Endothelial cell of umbilical vein (primary cell): ENCODE results near the gene EFHC1. TPM values are rescaled to one million over a fixed set of nuclear protein-coding genes. Genes with fewer than 3 reads are reported as not detected.

ENCODE experiments used
- BruUV-seq: library from RNA; stranded (reverse); fragments of 400-500 nt; replicated peaks from 2 replicates; lab custom pipeline; 2021; lab: Mats Ljungman, UMichigan
- CTCF ChIA-PET: fragments of 300-600, 350-600 bp; sonication (Branson Sonifier 250); formaldehyde crosslinking; loops from one replicate; lab custom pipeline; 2021; ENCODE audit warnings: antibody characterized with exemption, inconsistent platforms; lab: Charles Lee
- POLR2A ChIA-PET: fragments of 300-600, 350-600 bp; sonication (Branson Sonifier 250); formaldehyde crosslinking; loops from one replicate; lab custom pipeline; 2021; ENCODE audit warnings: antibody characterized with exemption, inconsistent platforms; lab: Charles Lee
- DNase-seq: peaks from one replicate; pipeline ENCODE4 v3.0.0-alpha.2; 2011; ENCODE audit warnings: low read depth, low spot score
- FAIRE-seq: peaks from 2 replicates; lab custom pipeline; 2011; peaks lifted over from hg19 to GRCh38; lab: Jason Lieb, UNC
- H2AFZ ChIP-seq: 2 replicates; pipeline ENCODE4 v1.6.0; 2012; ENCODE audit warnings: low read depth, low read length, control low read depth, inconsistent platforms
- H3K27ac ChIP-seq: 2 replicates; pipeline ENCODE4 v1.5.1; 2011; ENCODE audit warnings: low read depth, mild to moderate bottlenecking, control low read depth, low read length, moderate library complexity; ENCODE audit not compliant: insufficient read depth
- H3K27me3 ChIP-seq, 2 experiments: 2 replicates each; pipeline versions ENCODE4 v1.6.0 to v1.6.1; 2011; ENCODE audit warnings: low read length in 2 of 2, mixed read lengths in 1 of 2; ENCODE audit not compliant: control insufficient read depth in 2 of 2, insufficient read depth in 2 of 2
- H3K36me3 ChIP-seq, 2 experiments: 2 replicates in 1 of 2; 3 replicates in 1 of 2; pipeline ENCODE4 v1.5.1; 2011; ENCODE audit warnings: low read length in 2 of 2, mild to moderate bottlenecking in 1 of 2, moderate library complexity in 1 of 2; ENCODE audit not compliant: control insufficient read depth in 2 of 2, insufficient read depth in 2 of 2; ENCODE audit errors: extremely low read depth in 1 of 2
- H3K4me1 ChIP-seq: 3 replicates; pipeline ENCODE4 v1.5.1; 2011; ENCODE audit warnings: mild to moderate bottlenecking, low read length; ENCODE audit not compliant: control insufficient read depth, insufficient read depth; ENCODE audit errors: extremely low read depth
- H3K4me2 ChIP-seq: 2 replicates; pipeline ENCODE4 v1.6.1; 2011; ENCODE audit warnings: low read length, control low read depth, mixed read lengths; ENCODE audit not compliant: insufficient read depth
- H3K4me3 ChIP-seq, 3 experiments: fragments of 200-600 bp in 1 of 3; sonication (generic), shearing (Covaris generic) in 1 of 3; replicated peaks in 1 of 3; 2 replicates each; pipeline ENCODE4 v1.5.1; 2011 to 2016; ENCODE audit warnings: control low read depth in 3 of 3, low read length in 3 of 3, mild to moderate bottlenecking in 2 of 3, inconsistent platforms in 1 of 3, low read depth in 1 of 3, moderate library complexity in 1 of 3; ENCODE audit not compliant: insufficient read depth in 1 of 3
- H3K79me2 ChIP-seq: 2 replicates; pipeline ENCODE4 v1.6.0; 2012; ENCODE audit warnings: low read length, inconsistent platforms; ENCODE audit not compliant: control insufficient read depth, insufficient read depth
- H3K9ac ChIP-seq: replicated peaks from 2 replicates; pipeline ENCODE3; 2011; ENCODE audit warnings: low read length, control low read depth; ENCODE audit not compliant: insufficient read depth; ENCODE audit errors: extremely low read depth
- H3K9me1 ChIP-seq: replicated peaks from 3 replicates; pipeline ENCODE4 v1.6.0; 2011; ENCODE audit warnings: mild to moderate bottlenecking, low read length; ENCODE audit not compliant: control insufficient read depth, insufficient read depth; ENCODE audit errors: extremely low read depth
- H3K9me3 ChIP-seq: replicated peaks from 2 replicates; pipeline ENCODE4 v1.5.1; 2012; ENCODE audit warnings: low read length, inconsistent platforms; ENCODE audit not compliant: control insufficient read depth, insufficient read depth
- H4K20me1 ChIP-seq: replicated peaks from 2 replicates; pipeline ENCODE3; 2011; ENCODE audit warnings: mild to moderate bottlenecking, low read length; ENCODE audit not compliant: control insufficient read depth, insufficient read depth; ENCODE audit errors: extremely low read depth
- CTCF ChIP-seq, 2 donors: IDR thresholded peaks; 1 replicate in 1 of 2; 2 replicates in 1 of 2; pipeline ENCODE4 v1.5.1; 2011; ENCODE audit warnings: low read length in 2 of 2, mild to moderate bottlenecking in 2 of 2, moderate library complexity in 2 of 2, control low read depth in 1 of 2, inconsistent platforms in 1 of 2, low read depth in 1 of 2; ENCODE audit not compliant: insufficient read depth in 1 of 2; ENCODE audit errors: extremely low read depth in 1 of 2
- EZH2 ChIP-seq: IDR thresholded peaks from 2 replicates; pipeline ENCODE4 v1.6.1; 2012; ENCODE audit warnings: borderline replicate concordance, low read depth, mild to moderate bottlenecking, moderate library complexity, low read length, inconsistent platforms; ENCODE audit not compliant: severe bottlenecking
- FOS ChIP-seq: IDR thresholded peaks from 2 replicates; pipeline ENCODE4 v1.6.1; 2011; ENCODE audit warnings: mild to moderate bottlenecking, low read length, moderate library complexity, borderline replicate concordance; ENCODE audit not compliant: insufficient read depth
- GATA2 ChIP-seq: IDR thresholded peaks from 2 replicates; pipeline ENCODE4 v1.7.0; 2011; ENCODE audit warnings: low read depth, mild to moderate bottlenecking, moderate library complexity, mixed read lengths, low read length; ENCODE audit not compliant: insufficient read length, insufficient read depth
- JUN ChIP-seq: IDR thresholded peaks from 2 replicates; pipeline ENCODE4 v1.6.1; 2011; ENCODE audit warnings: borderline replicate concordance, low read depth; ENCODE audit not compliant: insufficient read length, insufficient read depth
- MYC ChIP-seq: IDR thresholded peaks from one replicate; pipeline ENCODE4 v1.6.1; 2011; ENCODE audit warnings: mild to moderate bottlenecking, low read depth, low read length
- POLR2A ChIP-seq: IDR thresholded peaks from 2 replicates; pipeline ENCODE4 v1.6.1; 2012; ENCODE audit warnings: low read depth, mild to moderate bottlenecking, control low read depth, low read length
- POLR2AphosphoS5 ChIP-seq: IDR thresholded peaks from 2 replicates; pipeline ENCODE4 v1.6.1; 2012; ENCODE audit warnings: low read depth, mild to moderate bottlenecking, control low read depth, low read length, moderate library complexity; ENCODE audit not compliant: insufficient read depth
- dilution Hi-C: fragments of 300-500 bp; cut with MboI; formaldehyde crosslinking; loops from one replicate; pipeline ENCODE4 v1.15.0; 2019; ENCODE audit warnings: low sequenced_read_pairs; ENCODE audit not compliant: extremely low pct_ligation_motif_present
- intact Hi-C: fragments of 100-400 bp; cut with micrococcal nuclease; formaldehyde crosslinking; loops from one replicate; pipeline ENCODE4 v1.10.0; 2022
- polyA plus RNA-seq, 4 experiments: library from polyadenylated mRNA; depleted of rRNA in 3 of 4; stranded (reverse) in 3 of 4; unstranded in 1 of 4; fragments of >200 nt; gene quantifications; 2 replicates each; pipeline versions ENCODE4 v1.2.1 to v1.2.3, GENCODE V29; 2011 to 2012; ENCODE audit warnings: missing spikeins in 1 of 4
- total RNA-seq: library from RNA; stranded (reverse); gene quantifications from 2 replicates; pipeline ENCODE4 v1.2.3, GENCODE V29; 2021
- TF ChIP-seq, protein P1 (sequence below): IDR thresholded peaks from 2 replicates; pipeline ENCODE4 v1.6.1; 2011; ENCODE audit not compliant: insufficient read depth, insufficient read length

The EFHC1 gene
- total and polyA plus RNA-seq, 2 donors (not counting 3 experiments of a cell fraction or from before 2014, with no cell fraction given): 14.6 to 17.6 TPM

DNA sequence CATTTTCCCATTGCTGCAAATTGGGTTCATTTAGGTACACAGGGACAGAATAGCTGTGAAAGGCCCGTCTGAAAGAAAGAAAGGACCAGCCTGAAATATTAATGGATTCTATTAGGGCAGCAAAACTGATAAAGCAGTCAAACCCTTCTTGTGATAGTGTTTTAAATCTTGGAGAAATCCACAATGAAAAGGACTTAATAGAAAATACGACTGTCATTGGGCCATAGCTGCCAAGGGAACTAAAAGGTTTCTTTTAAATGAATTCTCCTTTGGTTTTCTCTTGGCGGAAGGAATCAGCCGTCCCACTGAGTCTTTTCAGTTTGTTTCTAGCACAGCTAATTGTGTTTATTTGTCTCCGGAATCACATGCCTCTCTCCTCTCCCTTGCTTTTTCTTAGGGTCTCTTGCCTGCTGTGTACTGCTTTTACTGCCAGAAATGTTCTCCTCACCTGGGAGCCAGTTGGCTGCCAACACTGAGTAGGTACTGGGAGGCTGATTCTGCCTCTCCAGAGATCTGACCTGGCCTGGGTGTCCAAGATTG is 46.9 kb upstream of the EFHC1 start:
- Histone ChIP-seq H3K79me2 (no peaks in the 10 kb centered on the region), H3K4me1 (no peaks in the 10 kb centered on the region), H3K9me3 (no peaks in the 10 kb centered on the region), H4K20me1 (no peaks in the 10 kb centered on the region), H3K27ac (no peak overlapping the region), H2AFZ (no peak overlapping the region), H3K4me3 (no peak overlapping the region), H3K9me1 (no peaks in the 10 kb centered on the region), H3K27me3 (no peaks in the 10 kb centered on the region), H3K4me2 (no peak overlapping the region), H3K36me3 (no peaks in the 10 kb centered on the region), H3K9ac (no peak overlapping the region)
- ChIA-PET CTCF (interaction anchor here (1.7 to 1.8 kb wide), 2 partner anchors 17 to 27 kb away, joined by 4 to 5 read pairs; no protein-coding TSS in a partner anchor), POLR2A (no interaction called here)
- FAIRE-seq (no peak), DNase-seq (no peak)
- intact Hi-C loops: no loop called here
- dilution Hi-C loops: no loop called here
- BruUV-seq: no TSS peak
- no peak for TF ChIP-seq MYC
- TF ChIP-seq JUN: no peak
- no peak for TF ChIP-seq GATA2
- TF ChIP-seq POLR2AphosphoS5: no peak
- no peak for TF ChIP-seq POLR2A
- no peak for TF ChIP-seq FOS
- no peak for TF ChIP-seq CTCF (IDR thresholded peaks at IDR 0.05; ENCODE audit: extremely low read depth in 1 of 2, insufficient read depth in 1 of 2, low read depth in 1 of 2, low read length in 2 of 2)
- TF ChIP-seq EZH2: no peak
- TF ChIP-seq, protein P1, sequence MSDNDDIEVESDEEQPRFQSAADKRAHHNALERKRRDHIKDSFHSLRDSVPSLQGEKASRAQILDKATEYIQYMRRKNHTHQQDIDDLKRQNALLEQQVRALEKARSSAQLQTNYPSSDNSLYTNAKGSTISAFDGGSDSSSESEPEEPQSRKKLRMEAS: no peak
